H9 (cell line): ENCODE data around the gene KCNA2. TPM values are rescaled to one million over a fixed set of nuclear protein-coding genes. Genes with fewer than 3 reads are reported as not detected.

Experiments used
- DNase-seq: peaks from one replicate; pipeline ENCODE4 v3.0.0-alpha.2; 2017
- H2AFZ ChIP-seq: one replicate; pipeline ENCODE4 v1.6.1; 2013; ENCODE audit warnings: mild to moderate bottlenecking, low read length, control low read depth, moderate library complexity
- H2AK5ac ChIP-seq: 2 replicates; pipeline ENCODE4 v1.6.1; 2013; ENCODE audit warnings: low read length, control low read depth, mixed read lengths; ENCODE audit not compliant: insufficient read length
- H2BK120ac ChIP-seq: one replicate; pipeline ENCODE4 v1.6.1; 2013; ENCODE audit warnings: low read depth, mild to moderate bottlenecking, low read length, control low read depth, inconsistent platforms; ENCODE audit not compliant: poor library complexity, severe bottlenecking
- H2BK12ac ChIP-seq: 2 replicates; pipeline ENCODE4 v1.6.1; 2013; ENCODE audit warnings: low read length, control low read depth, mixed read lengths, low read depth; ENCODE audit not compliant: insufficient read length
- H2BK15ac ChIP-seq: 2 replicates; pipeline ENCODE4 v1.6.1; 2013; ENCODE audit warnings: low read depth, low read length, control low read depth
- H2BK20ac ChIP-seq: one replicate; pipeline ENCODE4 v1.6.1; 2013; ENCODE audit warnings: low read depth, mild to moderate bottlenecking, low read length, control low read depth, inconsistent platforms; ENCODE audit not compliant: poor library complexity, severe bottlenecking
- H2BK5ac ChIP-seq: 2 replicates; pipeline ENCODE4 v1.6.1; 2013; ENCODE audit warnings: low read length, control low read depth, mixed read lengths; ENCODE audit not compliant: insufficient read length
- H3K14ac ChIP-seq: 2 replicates; pipeline ENCODE4 v1.6.1; 2013; ENCODE audit warnings: low read length, control low read depth; ENCODE audit not compliant: insufficient read depth
- H3K18ac ChIP-seq: 2 replicates; pipeline ENCODE4 v1.6.1; 2013; ENCODE audit warnings: low read depth, mild to moderate bottlenecking, mixed read lengths, low read length, control low read depth; ENCODE audit not compliant: insufficient read length
- H3K23ac ChIP-seq: 2 replicates; pipeline ENCODE4 v1.6.1; 2013; ENCODE audit warnings: low read length, control low read depth, mixed read lengths, low read depth; ENCODE audit not compliant: insufficient read length
- H3K23me2 ChIP-seq: 2 replicates; pipeline ENCODE4 v1.6.1; 2013; ENCODE audit warnings: low read depth, mild to moderate bottlenecking, mixed read lengths, low read length, control low read depth; ENCODE audit not compliant: insufficient read length, poor library complexity, severe bottlenecking
- H3K27ac ChIP-seq: 2 replicates; pipeline ENCODE4 v1.5.1; 2013; ENCODE audit warnings: low read length, control low read depth, mixed read lengths, low read depth; ENCODE audit not compliant: insufficient read length
- H3K27me3 ChIP-seq: 2 replicates; pipeline ENCODE4 v1.6.1; 2013; ENCODE audit warnings: low read length, control low read depth, inconsistent platforms; ENCODE audit not compliant: insufficient read depth
- H3K4ac ChIP-seq: 2 replicates; pipeline ENCODE4 v1.6.1; 2013; ENCODE audit warnings: low read depth, mild to moderate bottlenecking, control low read depth, inconsistent platforms, low read length, moderate library complexity
- H3K4me1 ChIP-seq: 2 replicates; pipeline ENCODE4 v1.6.1; 2013; ENCODE audit warnings: low read length, control low read depth, inconsistent platforms; ENCODE audit not compliant: insufficient read depth
- H3K4me2 ChIP-seq: 2 replicates; pipeline ENCODE4 v1.6.1; 2013; ENCODE audit warnings: low read length, control low read depth, mixed read lengths; ENCODE audit not compliant: insufficient read length, insufficient read depth
- H3K56ac ChIP-seq: 2 replicates; pipeline ENCODE4 v1.6.1; 2013; ENCODE audit warnings: low read depth, mild to moderate bottlenecking, mixed read lengths, low read length, control low read depth; ENCODE audit not compliant: insufficient read length
- H3K79me1 ChIP-seq: 2 replicates; pipeline ENCODE4 v1.6.1; 2013; ENCODE audit warnings: low read depth, mild to moderate bottlenecking, moderate library complexity, low read length, control low read depth, inconsistent platforms; ENCODE audit not compliant: insufficient read depth, poor library complexity, severe bottlenecking
- H3K79me2 ChIP-seq: 2 replicates; pipeline ENCODE4 v1.6.1; 2013; ENCODE audit warnings: low read length, control low read depth, inconsistent platforms; ENCODE audit not compliant: insufficient read depth
- H3K9ac ChIP-seq: 2 replicates; pipeline ENCODE4 v1.6.1; 2013; ENCODE audit warnings: low read length, control low read depth, mixed read lengths; ENCODE audit not compliant: insufficient read length; ENCODE audit errors: extremely low read depth
- H3K9me3 ChIP-seq: one replicate; pipeline ENCODE4 v1.6.1; 2013; ENCODE audit warnings: low read depth, low read length, inconsistent platforms; ENCODE audit not compliant: control insufficient read depth
- H3T11ph ChIP-seq: one replicate; pipeline ENCODE4 v1.6.1; 2013; ENCODE audit warnings: mild to moderate bottlenecking, low read length, control low read depth, inconsistent platforms
- H4K20me1 ChIP-seq: one replicate; pipeline ENCODE4 v1.6.1; 2013; ENCODE audit not compliant: control insufficient read depth, insufficient read length, insufficient read depth
- H4K5ac ChIP-seq: 2 replicates; pipeline ENCODE4 v1.6.1; 2013; ENCODE audit warnings: low read depth, mild to moderate bottlenecking, mixed read lengths, low read length, control low read depth; ENCODE audit not compliant: insufficient read length
- H4K8ac ChIP-seq: replicated peaks from 2 replicates; pipeline ENCODE4 v1.6.1; 2013; ENCODE audit warnings: low read length, control low read depth, mixed read lengths, low read depth; ENCODE audit not compliant: insufficient read length
- H4K91ac ChIP-seq: 2 replicates; pipeline ENCODE4 v1.6.1; 2013; ENCODE audit warnings: low read depth, mild to moderate bottlenecking, moderate library complexity, mixed read lengths, low read length, control low read depth; ENCODE audit not compliant: insufficient read length
- H3K27ac Mint-ChIP-seq, 3 experiments: 2 replicates in 2 of 3; 3 replicates in 1 of 3; pipeline ENCODE4 v1.8.0; 2020 to 2021; ENCODE audit warnings: mixed read lengths in 3 of 3, mild to moderate bottlenecking in 1 of 3, moderate library complexity in 1 of 3
- H3K27me3 Mint-ChIP-seq: 2 replicates; pipeline ENCODE4 v1.8.0; 2021; ENCODE audit warnings: low read depth, mild to moderate bottlenecking, moderate library complexity, mixed read lengths
- H3K36me3 Mint-ChIP-seq, 3 experiments: 2 replicates in 2 of 3; 3 replicates in 1 of 3; pipeline ENCODE4 v1.8.0; 2020 to 2021; ENCODE audit warnings: low read depth in 3 of 3, mixed read lengths in 3 of 3; ENCODE audit not compliant: insufficient read depth in 1 of 3
- H3K4me1 Mint-ChIP-seq, 2 experiments: 2 replicates each; pipeline ENCODE4 v1.8.0; 2020; ENCODE audit warnings: mixed read lengths in 2 of 2
- H3K4me3 Mint-ChIP-seq, 2 experiments: 2 replicates in 1 of 2; 3 replicates in 1 of 2; pipeline ENCODE4 v1.8.0; 2020 to 2021; ENCODE audit warnings: mild to moderate bottlenecking in 2 of 2, mixed read lengths in 2 of 2, moderate library complexity in 1 of 2
- H3K9me3 Mint-ChIP-seq, 2 experiments: 2 replicates in 1 of 2; 3 replicates in 1 of 2; pipeline ENCODE4 v1.8.0; 2020; ENCODE audit warnings: mild to moderate bottlenecking in 2 of 2, mixed read lengths in 2 of 2, moderate library complexity in 1 of 2
- WGBS: extraction: QIAGEN DNeasy Blood & Tissue Kit; methylation state at CpG from one replicate; pipeline ENCODE4 v1.1.7; 2013; ENCODE audit warnings: missing lambda C conversion rate, low lambda C conversion rate, mixed read lengths; ENCODE audit not compliant: insufficient read length; ENCODE audit errors: extremely low coverage; 5-methylcytosine and 5-hydroxymethylcytosine counted together
- total RNA-seq: library from RNA; stranded (reverse); gene quantifications from 2 replicates; pipeline ENCODE4 v1.2.1, GENCODE V29; 2021
- TF ChIP-seq, protein P1 (sequence below): fragments of 200-600 bp; sonication (generic); conservative IDR thresholded peaks from 3 replicates; pipeline ENCODE4 v1.8.0; 2021; ENCODE audit warnings: antibody characterized with exemption, mild to moderate bottlenecking

The KCNA2 gene
- total RNA-seq, 1 experiment from 2014 or later, result 0.33 TPM

DNA sequence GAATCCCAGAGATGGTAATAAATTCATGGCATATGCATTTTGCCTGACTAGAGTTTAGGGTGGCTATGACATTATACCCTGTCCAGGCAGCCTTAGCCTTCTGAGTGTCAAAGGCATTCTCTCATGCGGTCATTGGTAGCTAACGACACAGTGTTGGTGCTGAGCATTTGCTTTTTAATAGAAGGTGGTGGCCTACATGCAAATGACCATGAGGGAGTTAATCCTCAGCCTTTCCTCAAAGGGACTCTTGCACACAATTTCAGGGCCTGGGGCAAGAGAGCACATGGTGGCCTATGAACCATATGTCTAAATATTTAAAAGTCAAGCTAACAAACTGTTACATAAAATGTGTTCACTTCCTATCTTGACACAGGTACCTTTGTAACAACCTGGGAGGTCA, 56.3 kb downstream of the KCNA2 start:
- peaks cover 67% of the 10 kb centered on the region for H3K27me3 Mint-ChIP-seq
- no CpG with 5 or more reads among the region's 2 CpGs for WGBS
- no peaks in the 10 kb centered on the region for H3K9me3 Mint-ChIP-seq

More for the DNA sequence above, 56.3 kb downstream of the KCNA2 start:
- Histone ChIP-seq H2BK5ac (no peak overlapping the region), H3K4ac (no peak overlapping the region), H2BK20ac (no peak overlapping the region), H2BK12ac (no peak overlapping the region), H3K9me3 (no peaks in the 10 kb centered on the region), H3K14ac (no peak overlapping the region), H4K91ac (no peak overlapping the region), H3K27me3 (no peaks in the 10 kb centered on the region; the same call in 1 of the 2 replicates), H2BK15ac (no peak overlapping the region), H3K23me2 (no peaks in the 10 kb centered on the region), H3K23ac (no peak overlapping the region), H2AFZ (no peak overlapping the region), H2AK5ac (no peak overlapping the region), H4K5ac (no peak overlapping the region), H3K79me1 (no peaks in the 10 kb centered on the region), H4K8ac (no peak overlapping the region), H2BK120ac (no peak overlapping the region), H3K4me2 (no peak overlapping the region), H3K27ac (no peak overlapping the region), H3T11ph (no peak overlapping the region), H4K20me1 (no peaks in the 10 kb centered on the region), H3K56ac (no peak overlapping the region), H3K4me1 (no peaks in the 10 kb centered on the region), H3K79me2 (no peaks in the 10 kb centered on the region), H3K9ac (no peak overlapping the region), H3K18ac (no peak overlapping the region)
- no peak for DNase-seq
- H3K36me3 Mint-ChIP-seq, result no peaks in the 10 kb centered on the region
- H3K27ac Mint-ChIP-seq, result no peak overlapping the region
- H3K4me1 Mint-ChIP-seq, result peaks cover 2% of the 10 kb centered on the region in 2 experiments; a peak in 1 of 4 replicates
- TF ChIP-seq, protein P1, sequence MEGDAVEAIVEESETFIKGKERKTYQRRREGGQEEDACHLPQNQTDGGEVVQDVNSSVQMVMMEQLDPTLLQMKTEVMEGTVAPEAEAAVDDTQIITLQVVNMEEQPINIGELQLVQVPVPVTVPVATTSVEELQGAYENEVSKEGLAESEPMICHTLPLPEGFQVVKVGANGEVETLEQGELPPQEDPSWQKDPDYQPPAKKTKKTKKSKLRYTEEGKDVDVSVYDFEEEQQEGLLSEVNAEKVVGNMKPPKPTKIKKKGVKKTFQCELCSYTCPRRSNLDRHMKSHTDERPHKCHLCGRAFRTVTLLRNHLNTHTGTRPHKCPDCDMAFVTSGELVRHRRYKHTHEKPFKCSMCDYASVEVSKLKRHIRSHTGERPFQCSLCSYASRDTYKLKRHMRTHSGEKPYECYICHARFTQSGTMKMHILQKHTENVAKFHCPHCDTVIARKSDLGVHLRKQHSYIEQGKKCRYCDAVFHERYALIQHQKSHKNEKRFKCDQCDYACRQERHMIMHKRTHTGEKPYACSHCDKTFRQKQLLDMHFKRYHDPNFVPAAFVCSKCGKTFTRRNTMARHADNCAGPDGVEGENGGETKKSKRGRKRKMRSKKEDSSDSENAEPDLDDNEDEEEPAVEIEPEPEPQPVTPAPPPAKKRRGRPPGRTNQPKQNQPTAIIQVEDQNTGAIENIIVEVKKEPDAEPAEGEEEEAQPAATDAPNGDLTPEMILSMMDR, result no peak
- no peak overlapping the region for H3K4me3 Mint-ChIP-seq
